GM12873 (cell line): ENCODE results near the gene SLC46A3.

Experiments used
- TF ChIP-seq, protein P1 (sequence below): IDR thresholded peaks from 2 replicates; pipeline ENCODE4 v1.5.1; 2012; ENCODE audit warnings: low read depth, mild to moderate bottlenecking, moderate library complexity, low read length, control low read depth; ENCODE audit not compliant: insufficient read depth; ENCODE audit errors: missing control alignments

SLC46A3 gene

GRCh38 chr13:28718543-28719226 lies at the start of gene SLC46A3:
TSS of gene SLC46A3 (minus strand) at chr13:28718970. CDS start at chr13:28717998, 972 bp downstream.
- TF ChIP-seq, protein P1, sequence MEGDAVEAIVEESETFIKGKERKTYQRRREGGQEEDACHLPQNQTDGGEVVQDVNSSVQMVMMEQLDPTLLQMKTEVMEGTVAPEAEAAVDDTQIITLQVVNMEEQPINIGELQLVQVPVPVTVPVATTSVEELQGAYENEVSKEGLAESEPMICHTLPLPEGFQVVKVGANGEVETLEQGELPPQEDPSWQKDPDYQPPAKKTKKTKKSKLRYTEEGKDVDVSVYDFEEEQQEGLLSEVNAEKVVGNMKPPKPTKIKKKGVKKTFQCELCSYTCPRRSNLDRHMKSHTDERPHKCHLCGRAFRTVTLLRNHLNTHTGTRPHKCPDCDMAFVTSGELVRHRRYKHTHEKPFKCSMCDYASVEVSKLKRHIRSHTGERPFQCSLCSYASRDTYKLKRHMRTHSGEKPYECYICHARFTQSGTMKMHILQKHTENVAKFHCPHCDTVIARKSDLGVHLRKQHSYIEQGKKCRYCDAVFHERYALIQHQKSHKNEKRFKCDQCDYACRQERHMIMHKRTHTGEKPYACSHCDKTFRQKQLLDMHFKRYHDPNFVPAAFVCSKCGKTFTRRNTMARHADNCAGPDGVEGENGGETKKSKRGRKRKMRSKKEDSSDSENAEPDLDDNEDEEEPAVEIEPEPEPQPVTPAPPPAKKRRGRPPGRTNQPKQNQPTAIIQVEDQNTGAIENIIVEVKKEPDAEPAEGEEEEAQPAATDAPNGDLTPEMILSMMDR: peak; percentile 8

DNA sequence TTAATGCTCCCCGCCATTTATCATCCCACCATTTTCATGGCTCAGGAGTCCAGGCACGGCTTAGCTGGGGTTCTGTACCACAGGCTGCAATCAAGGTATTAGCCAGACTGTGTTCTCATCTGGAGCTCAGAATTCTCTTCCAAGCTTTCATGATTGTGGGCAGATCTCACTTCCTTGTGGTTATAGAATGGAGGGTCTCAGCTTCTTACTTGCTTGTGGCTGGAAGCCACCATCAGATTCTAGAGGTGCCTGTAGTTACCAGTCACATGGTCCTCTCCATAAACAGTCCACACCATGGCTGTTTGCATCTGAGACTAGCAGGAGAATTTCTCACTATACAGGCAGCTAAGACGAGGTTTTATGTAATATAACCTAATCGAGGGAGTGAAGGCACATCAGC lies 45.1 kb upstream of the SLC46A3 start:
- TF ChIP-seq, protein P1: no peak

GRCh38 chr13:28761586-28761985 lies 42.8 kb upstream of the SLC46A3 start:
- TF ChIP-seq, protein P1: no peak

- TF ChIP-seq, protein P1: no peak
Observed at GRCh38 chr13:28755546-28755870, 36.7 kb upstream of the SLC46A3 start.

DNA sequence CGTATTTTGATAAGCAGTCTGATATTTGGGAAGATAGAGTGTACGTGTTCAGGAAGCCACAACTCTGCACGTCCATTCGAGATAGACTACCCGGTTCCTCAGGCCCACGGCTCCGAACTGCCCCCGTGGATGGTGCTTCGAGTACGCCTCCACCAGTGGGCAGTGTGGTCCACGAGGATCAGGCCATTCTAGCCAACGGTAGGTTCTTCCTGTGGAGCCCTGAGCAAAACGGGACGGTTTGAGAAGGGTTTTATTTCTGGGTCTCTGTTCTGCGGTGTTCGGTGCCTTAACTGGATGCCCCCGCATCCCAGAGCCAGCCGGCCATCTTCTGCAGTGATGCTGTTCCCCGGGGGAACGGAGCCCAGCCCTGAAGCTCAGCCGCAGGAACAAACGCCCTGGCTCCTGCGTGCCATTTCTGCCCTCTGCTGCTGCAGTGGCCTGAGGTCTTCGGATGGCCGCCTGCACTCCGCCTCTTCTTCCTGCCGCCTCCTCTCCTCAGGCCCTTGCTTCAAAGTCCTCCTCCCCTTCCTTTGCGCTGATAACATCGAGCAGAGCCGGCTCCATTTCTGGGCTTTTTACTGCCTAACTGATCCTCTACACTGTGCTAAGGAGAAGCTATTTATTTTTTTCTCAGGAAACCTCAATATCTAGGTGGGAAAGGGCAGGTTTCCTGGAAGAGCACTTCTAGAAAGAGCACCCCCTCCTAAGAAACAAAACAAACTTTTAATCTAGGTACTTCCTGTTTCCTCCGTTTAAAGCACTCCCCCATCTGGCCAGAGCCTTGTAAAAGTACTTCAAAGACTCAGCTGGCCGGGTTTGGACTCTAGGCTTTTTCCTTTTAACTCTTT lies 36.2 kb upstream of the SLC46A3 start:
- TF ChIP-seq, protein P1: peak; percentile 17

DNA sequence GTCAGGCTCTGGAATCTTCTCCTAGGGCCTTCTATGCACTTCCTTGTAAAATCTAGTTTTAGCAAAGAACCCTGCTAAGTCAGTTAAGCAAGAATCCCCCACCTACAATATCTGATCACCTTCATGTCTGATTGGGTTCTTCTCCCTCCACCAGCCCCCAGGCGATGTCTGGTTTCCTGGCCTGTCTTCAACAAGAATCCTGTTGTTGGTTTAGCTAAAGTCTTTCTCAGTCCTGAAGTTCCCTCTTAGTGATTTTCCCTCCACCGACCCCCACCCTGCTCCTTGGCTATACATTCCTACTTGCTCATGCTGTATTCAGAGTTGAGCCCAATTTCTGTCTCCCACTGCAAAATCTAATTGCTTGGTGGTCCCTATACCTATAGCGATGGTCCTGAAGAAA lies 35.2 kb upstream of the SLC46A3 start:
- TF ChIP-seq, protein P1: no peak

- TF ChIP-seq, protein P1: no peak
Observed at GRCh38 chr13:28753208-28753892, 34.6 kb upstream of the SLC46A3 start.
